Renal pelvis (tissue), 4 donors: ENCODE data around the gene HNRNPA2B1. TPM values are rescaled to one million over a fixed set of nuclear protein-coding genes. Genes with fewer than 3 reads are reported as not detected.
"Not testable (repeated sequence)": the region's sequence is repeated elsewhere in the genome, so short reads cannot be mapped to it uniquely, and the experiment has no call there.

Source experiments
- DNase-seq: peaks from one replicate; pipeline ENCODE4 v3.0.0-alpha.2; 2013
- polyA plus RNA-seq, 3 donors: library from polyadenylated mRNA; unstranded; fragments of 120-200 nt; gene quantifications; one replicate each; pipeline ENCODE4 v1.2.1, GENCODE V29; 2013; ENCODE audit not compliant: insufficient read length in 3 of 3

HNRNPA2B1 gene
- polyA plus RNA-seq, 3 donors: 1,492 to 1,725 (median 1,529) TPM

DNA sequence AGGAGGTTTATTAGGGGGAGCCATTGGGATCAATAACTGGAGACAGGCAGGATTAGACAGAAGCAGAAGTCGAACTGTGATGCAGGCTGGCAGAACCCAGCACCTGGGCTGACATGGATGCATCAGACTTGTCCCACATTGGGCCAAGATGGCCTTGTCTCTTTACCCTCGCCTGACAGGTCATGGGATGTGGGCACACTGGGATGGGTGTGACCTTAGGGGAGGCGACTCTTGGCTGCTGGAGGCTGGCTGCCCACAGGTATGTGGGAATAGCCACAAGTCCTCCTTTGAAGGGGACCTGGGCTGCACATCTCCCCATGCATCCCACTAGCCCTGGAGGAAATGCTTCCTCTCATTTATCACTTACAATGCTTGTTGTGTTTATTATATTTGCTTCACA is 31.3 kb downstream of the HNRNPA2B1 start:
- no peak for DNase-seq

DNA sequence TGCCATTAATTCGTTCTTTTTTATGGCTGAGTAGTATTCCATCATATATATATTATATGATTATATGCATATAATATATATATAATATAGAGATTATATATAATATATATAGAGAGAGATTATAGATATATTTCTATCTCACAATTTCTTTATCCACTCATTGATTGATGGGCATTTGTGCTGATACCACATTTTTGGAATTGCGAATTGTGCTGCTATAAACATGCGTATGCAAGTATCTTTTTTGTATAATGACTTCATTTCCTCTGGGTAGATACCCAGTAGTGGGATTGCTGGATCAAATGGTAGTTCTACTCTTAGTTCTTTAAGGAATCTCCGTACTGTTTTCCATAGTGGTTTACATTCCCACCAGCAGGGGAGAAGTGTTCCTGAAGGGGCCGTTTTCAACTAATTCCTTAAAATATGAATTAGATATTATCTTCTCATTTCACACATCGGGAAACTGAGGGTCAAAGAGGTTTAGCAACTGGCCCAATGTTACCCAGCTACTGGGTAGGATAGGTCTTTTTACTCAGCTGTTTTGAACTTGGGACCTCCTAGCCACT is 32.0 kb downstream of the HNRNPA2B1 start:
- no peak for DNase-seq

DNA sequence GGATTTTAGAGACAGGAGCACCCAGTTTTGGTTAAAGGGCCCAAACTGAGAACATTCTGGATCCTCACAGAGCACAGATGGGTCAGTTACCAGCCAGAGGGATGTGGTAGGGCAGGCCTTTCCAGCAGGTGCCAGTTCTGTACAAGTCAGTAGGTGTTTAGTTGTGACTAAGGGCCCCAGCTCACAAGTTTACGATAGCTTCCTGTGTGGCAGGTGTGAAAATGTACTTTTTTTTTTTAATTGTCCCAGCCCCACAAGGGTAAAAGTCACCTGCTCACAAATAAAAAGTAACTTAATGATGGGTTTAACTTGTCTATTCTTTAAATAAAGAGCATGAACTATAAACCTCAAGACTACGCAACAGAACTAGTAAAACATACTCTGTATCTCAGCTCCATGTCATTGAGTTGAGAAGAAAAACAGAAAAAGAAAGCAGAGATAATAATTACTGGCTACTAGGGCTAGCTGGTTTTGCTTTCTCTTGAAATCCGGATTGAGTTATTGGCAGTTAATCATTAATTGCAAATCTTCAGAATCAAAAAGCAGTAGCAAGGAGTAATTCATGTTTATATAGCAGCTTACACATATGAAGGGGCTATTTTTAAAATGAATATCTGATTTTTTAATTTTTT is 33.1 kb downstream of the HNRNPA2B1 start:
- no peak for DNase-seq

DNA sequence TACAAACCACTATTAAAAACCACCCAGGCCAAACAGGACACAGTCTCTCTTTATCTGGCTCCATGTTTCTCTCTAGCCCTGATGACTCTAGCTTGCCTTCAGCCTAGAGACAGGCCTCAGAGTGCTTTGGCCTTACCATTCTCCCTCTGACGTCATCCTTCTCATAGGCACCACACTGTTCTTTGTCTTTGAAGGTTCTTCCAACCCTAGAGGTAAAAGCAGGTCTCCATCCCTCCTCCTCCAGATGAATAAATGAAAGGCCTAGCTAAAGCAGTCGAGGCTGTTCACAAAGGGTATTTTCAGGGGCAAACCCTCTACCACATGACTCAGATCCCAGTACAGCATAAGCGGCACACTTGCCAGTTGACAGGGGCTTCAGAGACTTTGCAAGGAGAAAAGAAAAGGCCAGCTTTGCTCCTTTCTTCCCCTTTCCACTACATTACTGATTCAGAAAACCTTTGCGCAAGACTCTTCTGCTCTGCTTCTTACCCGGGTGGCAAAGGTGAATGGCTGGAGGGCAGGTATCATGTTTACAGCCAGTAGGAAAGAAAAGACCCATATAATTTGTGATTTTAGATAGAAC is 33.8 kb downstream of the HNRNPA2B1 start:
- DNase-seq: no peak

DNA sequence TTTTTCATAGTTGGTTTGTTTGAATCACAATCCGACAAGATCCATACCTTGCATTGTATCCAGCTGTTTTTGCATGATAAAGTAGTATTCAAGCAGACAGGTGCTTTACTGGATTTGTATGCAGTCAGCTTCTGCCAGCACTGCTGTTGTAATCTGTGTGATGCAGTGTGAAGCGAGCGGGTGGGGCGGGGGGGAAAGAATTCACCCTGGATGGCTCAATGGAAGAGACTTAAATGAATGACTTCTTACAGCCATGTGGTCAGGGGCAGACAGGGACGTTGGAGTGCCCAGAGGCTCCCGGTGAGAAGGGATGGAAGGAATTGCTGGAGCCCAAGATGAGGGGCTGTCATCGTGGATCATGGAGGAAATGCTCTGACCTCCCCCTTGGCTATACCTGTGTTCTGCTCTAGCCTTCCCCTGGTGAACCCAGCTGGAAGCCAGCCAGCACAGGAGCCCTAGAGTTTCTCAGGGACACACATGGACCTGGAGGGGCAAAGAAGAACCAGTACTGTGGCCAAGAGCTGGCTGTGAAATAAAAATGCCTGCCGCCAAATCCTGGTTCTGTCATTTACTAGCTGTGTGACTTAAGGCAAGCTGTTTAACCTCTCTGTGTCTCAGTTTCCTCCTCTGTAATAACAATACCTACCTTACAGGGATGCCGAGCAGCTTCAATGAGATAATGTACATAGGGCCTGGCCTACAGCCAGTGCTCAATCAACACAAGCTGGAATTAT is 34.4 kb downstream of the HNRNPA2B1 start:
- DNase-seq: no peak

DNA sequence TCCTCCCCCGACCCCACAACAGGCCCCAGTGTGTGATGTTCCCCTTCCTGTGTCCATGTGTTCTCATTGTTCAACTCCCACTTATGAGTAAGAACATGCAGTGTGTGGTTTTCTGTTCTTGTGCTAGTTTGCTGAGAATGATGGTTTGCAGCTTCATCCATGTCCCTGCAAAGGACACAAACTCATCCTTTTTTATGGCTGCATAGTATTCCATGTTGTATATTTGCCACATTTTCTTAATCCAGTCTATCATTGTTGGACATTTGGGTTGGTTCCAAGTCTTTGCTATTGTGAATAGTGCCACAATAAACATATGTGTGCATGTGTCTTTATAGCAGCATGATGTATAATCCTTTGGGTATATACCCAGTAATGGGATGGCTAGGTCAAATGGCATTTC is 36.7 kb downstream of the HNRNPA2B1 start:
- not testable (repeated sequence) for DNase-seq

DNA sequence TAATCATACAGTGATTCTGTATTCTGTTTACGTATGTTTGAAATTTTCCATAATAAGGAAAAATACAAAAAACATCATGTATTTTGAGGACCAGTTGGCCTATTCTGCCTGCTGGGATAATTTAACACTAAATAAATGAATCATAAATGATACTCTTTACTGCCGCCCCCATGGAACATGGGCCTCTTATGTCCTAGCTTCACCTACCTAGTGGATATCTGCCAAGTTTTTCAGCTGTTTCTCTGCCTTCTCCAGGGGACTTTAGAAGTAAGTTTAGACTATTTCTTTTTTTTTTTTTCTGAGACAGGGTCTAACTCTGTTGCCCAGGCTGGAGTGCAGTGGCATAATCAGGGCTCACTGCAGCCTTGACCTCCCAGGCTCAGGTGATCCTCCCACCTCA is 38.1 kb downstream of the HNRNPA2B1 start:
- DNase-seq: no peak

DNA sequence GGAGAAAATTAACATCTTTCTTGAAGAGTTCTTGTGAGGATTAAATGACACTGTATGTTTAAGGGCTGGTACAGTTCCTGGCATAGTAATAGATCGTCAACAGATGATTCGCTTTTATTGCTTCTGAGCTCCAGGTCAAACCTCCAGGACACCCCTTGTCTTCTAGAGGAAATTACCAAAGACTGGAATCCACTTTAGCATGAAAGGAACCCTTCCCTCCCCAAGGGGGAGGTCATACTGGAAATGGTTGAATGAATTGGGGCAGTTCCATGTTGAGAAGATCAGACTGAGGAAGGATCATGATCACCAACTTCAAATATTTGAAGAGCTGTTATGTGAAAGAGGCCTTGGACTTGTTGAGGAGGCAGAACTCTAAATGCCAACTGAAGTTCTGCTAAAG is 39.6 kb downstream of the HNRNPA2B1 start:
- DNase-seq: no peak

DNA sequence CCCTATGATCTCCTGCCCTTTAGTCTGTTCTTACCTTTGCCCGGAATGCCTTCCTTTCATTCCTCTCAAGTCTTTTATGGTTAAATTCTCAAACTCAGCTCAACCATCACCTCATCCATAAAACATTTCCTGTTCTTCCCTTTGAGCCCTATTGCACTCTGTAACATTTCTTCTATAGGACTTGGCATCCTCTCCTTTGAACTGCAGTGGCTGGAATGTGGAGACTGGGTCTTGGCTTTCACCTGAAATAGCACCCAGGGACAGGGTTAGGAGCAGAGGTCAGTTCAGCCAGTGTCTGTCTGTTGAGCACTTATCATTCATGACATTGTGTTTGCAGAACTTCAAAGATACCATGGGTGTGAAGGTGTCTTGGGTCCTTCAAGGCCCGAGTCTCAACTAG is 41.3 kb downstream of the HNRNPA2B1 start:
- no peak for DNase-seq

DNA sequence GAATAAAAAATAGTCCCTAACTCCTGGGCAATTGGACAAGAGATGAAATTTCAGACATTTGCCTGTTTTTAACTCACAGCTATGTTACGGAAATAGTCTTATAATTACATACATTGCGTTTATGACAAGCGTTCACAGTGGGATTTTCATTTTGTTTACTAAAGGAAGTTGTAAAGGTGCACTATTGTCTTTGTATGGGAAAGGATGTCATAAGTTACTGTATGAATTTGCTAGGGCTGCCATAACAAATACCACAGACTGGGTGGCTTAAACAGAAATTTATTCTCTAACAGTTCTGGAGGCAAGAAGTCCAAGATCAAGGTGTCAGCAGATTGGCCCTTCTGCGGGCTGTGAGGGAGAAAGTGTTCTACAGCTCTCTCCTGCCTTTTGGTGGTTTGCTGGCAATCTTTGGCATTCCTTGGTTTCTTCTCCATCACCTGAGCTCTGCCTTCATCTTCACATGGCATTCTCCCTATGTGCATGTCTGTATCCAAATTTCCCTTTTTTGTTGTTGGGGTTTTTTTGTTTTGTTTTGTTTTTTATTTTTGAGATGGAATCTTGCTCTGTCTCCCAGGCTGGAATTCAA is 42.9 kb downstream of the HNRNPA2B1 start:
- DNase-seq: no peak

DNA sequence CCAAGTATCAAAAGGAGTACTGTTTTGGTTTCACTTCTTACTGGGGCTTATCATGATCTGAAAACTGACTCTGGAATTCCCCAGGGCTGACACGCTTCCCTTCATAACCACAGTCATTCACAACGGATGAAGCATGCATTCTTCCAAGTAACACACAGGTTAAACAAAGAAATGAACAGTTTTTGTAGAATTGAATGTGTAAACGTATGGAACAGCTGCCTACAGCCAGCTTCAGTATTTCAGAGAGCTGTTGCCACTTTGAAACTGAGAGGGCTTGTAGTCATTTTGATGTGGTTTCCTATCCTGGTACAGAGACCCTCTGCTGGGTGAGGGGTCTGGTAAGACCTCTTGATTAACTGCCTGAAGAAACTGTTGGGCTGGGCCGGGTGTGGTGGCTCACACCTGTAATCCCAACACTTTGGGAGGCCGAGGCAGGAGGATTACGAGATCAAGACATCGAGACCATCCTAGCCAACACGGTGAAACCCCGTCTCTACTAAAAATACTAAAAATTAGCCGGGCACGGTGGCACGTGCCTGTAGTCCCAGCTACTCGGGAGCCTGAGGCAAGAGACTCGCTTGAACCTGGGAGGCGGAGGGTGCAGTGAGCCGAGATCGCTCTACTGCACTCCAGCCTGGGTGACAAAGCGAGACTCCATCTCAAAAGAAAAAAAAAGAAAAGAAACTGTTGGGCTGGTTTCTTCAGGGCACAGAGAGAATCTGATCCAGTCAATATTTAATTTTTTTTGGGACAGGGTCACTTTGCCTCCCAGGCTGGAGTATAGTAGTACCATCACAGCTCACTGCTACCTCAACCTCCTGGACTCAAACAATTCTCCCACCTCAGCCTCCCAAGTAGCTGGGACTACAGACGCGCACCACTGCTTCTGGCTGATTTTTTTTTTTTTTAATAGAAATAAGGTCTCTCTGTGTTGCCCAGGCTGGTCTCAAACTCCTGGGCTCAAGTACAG is 43.8 kb downstream of the HNRNPA2B1 start:
- no peak for DNase-seq

DNA sequence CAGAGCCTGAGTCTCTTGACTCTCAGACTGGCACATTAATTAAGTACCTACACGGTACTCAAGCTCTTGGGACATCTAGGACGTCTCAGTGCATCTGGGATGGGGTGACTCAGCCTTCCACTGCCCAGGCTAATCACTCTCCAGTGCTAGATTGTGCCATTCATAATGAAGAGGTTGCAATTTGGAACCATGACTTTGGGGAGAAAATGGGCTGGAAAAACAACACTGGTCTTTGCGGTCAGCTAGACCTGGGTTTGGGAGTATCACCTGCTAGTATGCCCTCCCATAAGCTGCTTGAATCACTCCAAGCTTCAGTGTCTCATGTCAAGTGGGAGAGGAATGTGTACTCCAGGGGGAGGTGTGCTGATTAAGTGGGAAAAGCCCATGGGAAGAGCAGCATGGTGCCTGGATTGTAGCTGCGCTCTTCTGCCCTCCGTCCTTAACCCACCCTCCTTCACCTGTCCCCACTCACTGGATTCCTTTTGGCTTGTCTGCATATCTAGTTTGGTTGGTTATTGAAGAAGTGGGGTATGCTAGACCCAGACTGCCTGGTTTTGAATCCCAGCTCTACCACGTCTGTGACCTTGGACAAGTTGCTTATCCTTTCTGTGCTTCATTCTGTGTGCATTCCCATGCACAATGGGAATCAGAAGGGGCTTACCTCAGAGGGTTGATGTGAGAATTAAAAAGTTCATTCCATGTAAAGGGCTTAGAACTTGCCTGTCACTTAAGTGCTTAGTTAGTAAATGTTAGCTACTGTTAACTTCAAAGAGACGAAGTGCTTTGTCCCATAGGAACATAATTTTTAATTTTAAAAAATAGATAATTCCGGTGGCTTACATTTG is 44.8 kb downstream of the HNRNPA2B1 start:
- no peak for DNase-seq

DNA sequence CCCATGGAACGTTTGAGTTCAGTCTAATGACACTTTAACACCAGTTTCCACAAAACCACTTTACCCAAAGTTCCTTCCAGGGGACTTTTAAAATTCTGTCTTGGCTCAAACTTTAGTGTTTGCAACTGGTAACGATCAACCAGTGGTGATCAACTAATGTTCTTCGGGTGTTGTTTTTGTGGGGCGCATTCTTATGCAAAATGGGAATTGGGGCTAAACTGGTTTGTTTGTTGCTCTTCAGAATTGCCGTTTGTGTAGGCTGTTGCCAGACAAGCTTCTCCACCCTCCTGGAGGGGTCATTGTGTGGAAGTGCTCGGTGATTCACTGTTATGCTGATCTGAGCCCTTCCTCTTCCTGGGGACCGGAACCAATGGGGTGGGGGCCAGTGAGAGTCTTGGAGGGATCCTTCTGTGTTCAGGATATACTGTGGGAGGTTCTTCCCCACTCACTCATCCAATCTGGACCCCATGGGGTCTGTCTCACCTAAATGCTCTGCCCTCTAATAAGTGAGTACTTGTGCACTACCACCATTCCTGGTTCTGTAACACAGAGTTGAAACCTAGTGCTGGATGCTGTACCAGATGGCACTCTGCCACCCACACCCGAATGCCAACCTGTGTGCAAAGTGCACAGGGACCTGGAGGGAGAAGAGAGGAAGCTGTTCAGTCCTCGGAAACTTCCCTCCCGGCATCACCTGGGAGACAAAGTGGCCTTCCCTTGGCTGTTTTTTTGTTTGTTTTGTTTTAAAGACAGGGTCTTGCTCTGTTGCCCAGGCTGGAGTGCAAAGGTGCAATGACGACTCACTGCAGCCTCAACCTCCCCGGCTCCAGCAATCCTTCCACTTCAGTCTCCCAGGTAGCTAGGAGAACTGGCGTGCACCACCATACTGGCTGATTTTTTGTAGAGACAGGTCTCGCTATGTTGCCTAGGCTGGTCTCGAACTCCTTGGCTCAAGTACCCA is 46.4 kb downstream of the HNRNPA2B1 start:
- no peak for DNase-seq

DNA sequence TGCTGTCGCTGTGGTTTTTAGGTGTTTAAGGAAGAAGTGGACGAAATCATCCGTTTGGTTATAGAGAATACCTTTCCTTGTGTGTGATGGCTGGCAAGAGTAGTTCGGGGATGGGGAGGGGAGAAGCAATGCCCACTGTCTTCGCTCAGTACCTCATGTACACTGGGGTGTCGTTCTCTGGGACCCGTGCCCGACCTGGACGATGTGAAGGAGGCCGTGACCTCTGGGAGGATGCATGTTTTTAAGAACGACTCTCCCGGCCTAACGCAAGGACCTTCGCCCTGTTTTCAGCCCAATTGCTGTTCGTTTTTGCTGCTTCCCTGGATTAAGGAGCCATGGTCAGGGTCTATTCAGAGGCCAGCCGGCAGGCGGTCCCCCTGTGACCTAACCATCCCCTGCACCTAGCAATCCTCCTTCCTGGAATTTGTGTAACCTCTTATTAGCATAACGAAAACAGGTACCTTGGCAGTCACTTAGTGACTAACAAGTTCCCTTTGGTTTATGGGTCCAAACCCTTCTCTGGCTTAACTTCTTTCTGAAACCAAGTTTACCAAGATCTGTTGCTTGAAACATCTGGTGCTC is 47.2 kb downstream of the HNRNPA2B1 start:
- no peak for DNase-seq

DNA sequence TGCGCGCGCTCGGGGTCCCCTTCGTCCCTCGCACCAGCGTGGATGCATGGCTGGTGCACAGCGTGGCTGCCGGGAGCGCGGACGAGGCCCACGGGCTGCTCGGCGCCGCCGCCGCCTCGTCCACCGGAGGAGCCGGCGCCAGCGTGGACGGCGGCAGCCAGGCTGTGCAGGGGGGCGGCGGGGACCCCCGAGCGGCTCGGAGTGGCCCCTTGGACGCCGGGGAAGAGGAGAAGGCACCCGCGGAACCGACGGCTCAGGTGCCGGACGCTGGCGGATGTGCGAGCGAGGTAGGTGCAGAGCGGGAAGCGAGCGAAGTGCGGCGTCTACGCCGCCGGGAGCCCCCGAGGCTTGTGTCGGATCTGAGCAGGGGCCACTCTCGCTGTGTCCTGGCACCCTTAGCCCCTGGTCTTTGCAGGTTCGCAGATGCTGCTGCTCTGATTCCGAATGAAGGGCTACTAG is 47.7 kb downstream of the HNRNPA2B1 start:
- DNase-seq: not testable (repeated sequence)

DNA sequence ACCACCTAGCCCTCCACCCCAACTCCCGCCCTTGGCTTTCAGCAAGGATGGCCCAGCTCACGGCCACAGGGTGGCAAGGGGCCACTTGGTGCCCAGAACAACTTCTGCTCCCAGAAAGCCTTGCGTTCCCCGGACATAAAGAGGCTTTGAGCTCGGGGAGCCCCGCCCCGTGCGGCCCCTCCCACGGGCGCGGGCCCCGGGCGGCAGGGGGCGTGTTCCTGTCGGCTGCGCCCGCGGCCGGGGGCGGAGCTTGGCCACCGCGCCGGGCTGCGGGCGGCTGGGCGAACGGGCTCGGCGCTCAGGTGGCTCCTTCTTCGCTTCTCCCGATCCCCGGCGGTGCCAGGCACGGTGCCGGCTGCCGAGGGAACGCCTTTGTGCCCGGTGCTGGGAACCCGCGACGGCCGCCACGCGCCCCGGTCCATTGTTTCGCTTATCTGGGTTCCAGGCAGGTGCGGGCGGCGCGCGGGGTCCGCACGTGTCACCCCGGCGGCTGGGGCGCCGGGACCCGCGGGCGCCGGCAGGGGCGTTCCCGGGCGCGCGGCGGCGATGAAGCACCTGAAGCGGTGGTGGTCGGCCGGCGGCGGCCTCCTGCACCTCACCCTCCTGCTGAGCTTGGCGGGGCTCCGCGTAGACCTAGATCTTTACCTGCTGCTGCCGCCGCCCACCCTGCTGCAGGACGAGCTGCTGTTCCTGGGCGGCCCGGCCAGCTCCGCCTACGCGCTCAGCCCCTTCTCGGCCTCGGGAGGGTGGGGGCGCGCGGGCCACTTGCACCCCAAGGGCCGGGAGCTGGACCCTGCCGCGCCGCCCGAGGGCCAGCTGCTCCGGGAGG is 48.4 kb downstream of the HNRNPA2B1 start, which contains the start of gene NFE2L3:
Gene NFE2L3, plus strand, starts transcription at position 246 of the 829 bp plus-strand sequence. Its CDS starts 301 bp downstream, at position 547.
- DNase-seq: peak; percentile 68

DNA sequence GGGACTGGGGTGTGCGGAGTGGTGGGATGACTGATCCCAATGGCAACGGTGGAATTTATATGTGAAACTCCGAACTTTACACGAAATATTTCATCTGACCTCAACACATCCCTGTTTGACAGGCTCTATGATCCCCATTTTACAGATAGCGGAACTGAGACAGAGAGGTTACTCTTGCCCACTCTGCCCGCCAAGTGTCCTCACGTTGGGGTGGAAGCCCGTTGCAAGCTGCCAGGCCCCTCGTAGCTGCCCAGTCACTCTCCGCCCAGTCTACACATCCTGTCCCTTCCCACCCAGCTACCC is 48.9 kb downstream of the HNRNPA2B1 start:
- no peak for DNase-seq

DNA sequence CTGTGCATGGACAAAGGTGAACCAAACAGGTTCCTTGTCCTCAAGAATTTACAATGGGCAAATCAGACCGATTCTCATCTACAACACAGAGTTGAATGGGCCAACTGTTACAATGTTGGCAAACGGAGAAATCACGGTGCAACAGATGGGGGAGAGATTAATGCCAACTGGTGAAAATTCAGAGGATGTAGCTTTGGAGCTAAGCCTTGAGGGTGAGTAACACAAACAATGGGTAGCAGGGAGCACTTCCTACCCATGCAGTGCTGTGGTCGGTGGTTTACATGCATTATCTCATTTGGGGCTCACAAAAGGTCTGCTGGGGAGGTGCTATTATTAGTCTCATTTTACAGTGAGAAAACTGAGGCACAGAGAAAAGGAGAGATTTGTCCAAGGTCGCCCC is 49.5 kb downstream of the HNRNPA2B1 start:
- DNase-seq: no peak
